Limb (tissue), 2 donors: Measurements from ENCODE around the gene TMEM38A.
A peak's percentile ranks its signal among the peaks of the same experiment; 100 is the strongest.
"Not testable (repeated sequence)": the region's sequence is repeated elsewhere in the genome, so short reads cannot be mapped to it uniquely, and the experiment has no call there.

Source experiments
- DNase-seq, 2 donors: peaks; one replicate each; pipeline ENCODE4 v3.0.0-alpha.2; 2016; ENCODE audit errors: extremely low spot score in 2 of 2

The TMEM38A gene

GRCh38 chr19:16637535-16637934 lies 23.4 kb upstream of the TMEM38A start:
- DNase-seq = no peak

GRCh38 chr19:16638666-16639065 lies 22.3 kb upstream of the TMEM38A start:
- no peak for DNase-seq

- DNase-seq = no peak
Observed at GRCh38 chr19:16640951-16641350, 20.0 kb upstream of the TMEM38A start.

GRCh38 chr19:16641695-16642094 lies 19.2 kb upstream of the TMEM38A start:
- no peak for DNase-seq

GRCh38 chr19:16645140-16645539 lies 15.8 kb upstream of the TMEM38A start:
- DNase-seq = no peak

GRCh38 chr19:16649734-16650133 lies 11.2 kb upstream of the TMEM38A start:
- no peak for DNase-seq

GRCh38 chr19:16650821-16651220 lies 10.1 kb upstream of the TMEM38A start:
- no peak for DNase-seq

- DNase-seq = not testable (repeated sequence)
Observed at GRCh38 chr19:16651421-16652188, 9.3 kb upstream of the TMEM38A start.

GRCh38 chr19:16652854-16653253 lies 8.1 kb upstream of the TMEM38A start:
- DNase-seq = no peak

GRCh38 chr19:16654140-16654539 lies 6.8 kb upstream of the TMEM38A start:
- no peak for DNase-seq

- no peak for DNase-seq
Observed at GRCh38 chr19:16654627-16655026, 6.3 kb upstream of the TMEM38A start.

- no peak for DNase-seq
Observed at GRCh38 chr19:16655727-16656126, 5.2 kb upstream of the TMEM38A start.

- DNase-seq = no peak
Observed at GRCh38 chr19:16657384-16657783, 3.6 kb upstream of the TMEM38A start.

- no peak for DNase-seq
Observed at GRCh38 chr19:16659464-16659831, 1.5 kb upstream of the TMEM38A start.

- peak; percentile 98 for DNase-seq
Observed at GRCh38 chr19:16659832-16660708, 869 bp upstream of the TMEM38A start, which contains the start of gene SMIM7. TSS of gene SMIM7 (minus strand) at chr19:16660144. CDS start at chr19:16660110, 34 bp downstream.

GRCh38 chr19:16661480-16662034 lies 618 bp downstream of the TMEM38A start:
- peak in 1 of 2 donors; percentile 55 for DNase-seq

- no peak for DNase-seq
Observed at GRCh38 chr19:16668176-16668575, 7.2 kb downstream of the TMEM38A start.

- not testable (repeated sequence) for DNase-seq
Observed at GRCh38 chr19:16668702-16669101, 7.8 kb downstream of the TMEM38A start.

- no peak for DNase-seq
Observed at GRCh38 chr19:16670291-16670690, 9.4 kb downstream of the TMEM38A start.

GRCh38 chr19:16671652-16672274 lies 10.8 kb downstream of the TMEM38A start:
- peak; percentile 23 to 36 for DNase-seq

GRCh38 chr19:16673231-16673630 lies 12.3 kb downstream of the TMEM38A start:
- DNase-seq = no peak

- DNase-seq = not testable (repeated sequence)
Observed at GRCh38 chr19:16673839-16674238, 12.9 kb downstream of the TMEM38A start.
